ENCODE results near the gene SDK1. TPM values are rescaled to one million over a fixed set of nuclear protein-coding genes. Genes with fewer than 3 reads are reported as not detected.

SDK1 gene
- total RNA-seq, 1 experiment from 2014 or later, result 9.3 TPM

GRCh38 chr7:3517344-3517743 lies 216.3 kb downstream of the SDK1 start:
- no peak overlapping the region for H3K27ac Mint-ChIP-seq
- no peaks in the 10 kb centered on the region for H3K27me3 Mint-ChIP-seq (ENCODE audit: low read depth)

GRCh38 chr7:3518546-3518945 lies 217.5 kb downstream of the SDK1 start:
- Mint-ChIP-seq H3K4me1 (peaks cover 15% of the 10 kb centered on the region), H3K36me3 (no peaks in the 10 kb centered on the region), H3K4me3 (no peak overlapping the region), H3K27me3 (ENCODE audit: low read depth) (no peaks in the 10 kb centered on the region), H3K9me3 (no peaks in the 10 kb centered on the region), H3K27ac (no peak overlapping the region)
- DNase-seq (ENCODE audit: low spot score) (no peak), ATAC-seq (no peak)
- ChIA-PET CTCF (no interaction called here), POLR2A (no interaction called here)
- TF ChIP-seq NR2C2 (CRISPR knock-in tag; IDR thresholded peaks at IDR 0.05) (no peak), ZMAT4 (CRISPR knock-in tag; IDR thresholded peaks at IDR 0.05) (no peak), FOXK1 (CRISPR knock-in tag; IDR thresholded peaks at IDR 0.05) (no peak), ZNF138 (CRISPR knock-in tag; conservative IDR thresholded peaks at IDR 0.05) (no peak), SP1 (CRISPR knock-in tag; conservative IDR thresholded peaks at IDR 0.05) (no peak), ZBTB43 (CRISPR knock-in tag; IDR thresholded peaks at IDR 0.05) (no peak), ZSCAN18 (CRISPR knock-in tag; IDR thresholded peaks at IDR 0.05) (no peak), EMX1 (CRISPR knock-in tag; IDR thresholded peaks at IDR 0.05) (no peak), ATF3 (CRISPR knock-in tag; conservative IDR thresholded peaks at IDR 0.05) (no peak), TCF7 (CRISPR knock-in tag; IDR thresholded peaks at IDR 0.05; ENCODE audit: low read depth) (no peak), ZNF671 (CRISPR knock-in tag; IDR thresholded peaks at IDR 0.05) (no peak), CTCF (IDR thresholded peaks at IDR 0.05) (no peak)

More at GRCh38 chr7:3517344-3517743, 216.3 kb downstream of the SDK1 start:
- CTCF ChIA-PET, result interaction anchor here (1.1 kb wide), 1 partner anchor 27 kb away, joined by 3 read pairs; no protein-coding TSS in a partner anchor
- H3K4me3 Mint-ChIP-seq, result no peak overlapping the region
- H3K4me1 Mint-ChIP-seq, result peaks cover 15% of the 10 kb centered on the region
- DNase-seq (ENCODE audit: low spot score) (no peak), ATAC-seq (no peak)
- POLR2A ChIA-PET, result no interaction called here
- no peaks in the 10 kb centered on the region for H3K36me3 Mint-ChIP-seq
- no peak for TF ChIP-seq NR3C1 (CRISPR knock-in tag; conservative IDR thresholded peaks at IDR 0.05; ENCODE audit: low read depth)
- no peak for TF ChIP-seq PREB (CRISPR knock-in tag; IDR thresholded peaks at IDR 0.05; ENCODE audit: borderline replicate concordance)
- no peak for TF ChIP-seq GTF2I (CRISPR knock-in tag; conservative IDR thresholded peaks at IDR 0.05)
- no peak for TF ChIP-seq NFYB (CRISPR knock-in tag; conservative IDR thresholded peaks at IDR 0.05; ENCODE audit: low read depth)
- TF ChIP-seq ERG (CRISPR knock-in tag; IDR thresholded peaks at IDR 0.05), result no peak
- no peak for TF ChIP-seq ZBTB43 (CRISPR knock-in tag; IDR thresholded peaks at IDR 0.05)
- TF ChIP-seq HMGXB4 (CRISPR knock-in tag; IDR thresholded peaks at IDR 0.05), result no peak
- TF ChIP-seq TEAD1 (CRISPR knock-in tag; IDR thresholded peaks at IDR 0.05), result no peak
- no peaks in the 10 kb centered on the region for H3K9me3 Mint-ChIP-seq

Data from WTC11 (cell line).